DND-41 (cell line): ENCODE results near the gene RBMS1.

Experiments
- ATAC-seq: fragments of 200-7000 bp; cut with Tn5 transposase; 3 replicates; pipeline ENCODE4 v1.9.1; 2021; ENCODE audit warnings: low read depth; ENCODE audit not compliant: insufficient read depth
- DNase-seq: peaks from one replicate; pipeline ENCODE4 v3.0.0-alpha.2; 2020
- H2AFZ ChIP-seq: 2 replicates; pipeline ENCODE4 v1.6.0; 2012; ENCODE audit warnings: low read depth, low read length
- H3K27ac ChIP-seq: 2 replicates; pipeline ENCODE4 v1.5.1; 2012; ENCODE audit warnings: low read length, inconsistent platforms
- H3K27me3 ChIP-seq: fragments of 200-600 bp; sonication (generic); 2 replicates; pipeline ENCODE4 v1.6.0; 2012; ENCODE audit warnings: low read length, mild to moderate bottlenecking, inconsistent platforms; ENCODE audit not compliant: insufficient read depth, poor library complexity
- H3K36me3 ChIP-seq: 2 replicates; pipeline ENCODE4 v1.5.1; 2012; ENCODE audit warnings: low read length, inconsistent platforms; ENCODE audit not compliant: insufficient read depth
- H3K4me1 ChIP-seq: 2 replicates; pipeline ENCODE4 v1.5.1; 2012; ENCODE audit warnings: mild to moderate bottlenecking, low read length; ENCODE audit not compliant: insufficient read depth
- H3K4me2 ChIP-seq: 2 replicates; pipeline ENCODE4 v1.6.0; 2012; ENCODE audit warnings: mild to moderate bottlenecking, moderate library complexity, low read length, inconsistent platforms; ENCODE audit not compliant: insufficient read depth
- H3K4me3 ChIP-seq, 2 experiments: fragments of 200-600 bp in 1 of 2; shearing (Covaris generic) in 1 of 2; 2 replicates each; pipeline ENCODE4 v1.5.1; 2012 to 2016; ENCODE audit warnings: inconsistent platforms in 2 of 2, low read length in 2 of 2, mild to moderate bottlenecking in 2 of 2, low read depth in 1 of 2, moderate library complexity in 1 of 2
- H3K79me2 ChIP-seq: 2 replicates; pipeline ENCODE4 v1.6.0; 2012; ENCODE audit warnings: low read length, inconsistent platforms; ENCODE audit not compliant: insufficient read depth
- H3K9ac ChIP-seq: 2 replicates; pipeline ENCODE4 v1.6.0; 2012; ENCODE audit warnings: low read depth, mild to moderate bottlenecking, inconsistent platforms, low read length, moderate library complexity
- H3K9me3 ChIP-seq: 2 replicates; pipeline ENCODE4 v1.5.1; 2012; ENCODE audit warnings: low read length, moderate library complexity, mild to moderate bottlenecking, inconsistent platforms; ENCODE audit not compliant: insufficient read depth, severe bottlenecking
- H4K20me1 ChIP-seq: 2 replicates; pipeline ENCODE4 v1.6.0; 2012; ENCODE audit warnings: low read length; ENCODE audit not compliant: insufficient read depth
- EZH2 ChIP-seq: IDR thresholded peaks from 3 replicates; pipeline ENCODE4 v1.6.1; 2012; ENCODE audit warnings: borderline replicate concordance, low read depth, mild to moderate bottlenecking, moderate library complexity, low read length, inconsistent platforms; ENCODE audit not compliant: severe bottlenecking
- TF ChIP-seq, protein P1 (sequence below): IDR thresholded peaks from 2 replicates; pipeline ENCODE4 v1.5.1; 2012; ENCODE audit warnings: borderline replicate concordance, low read length, moderate library complexity, mild to moderate bottlenecking; ENCODE audit not compliant: poor library complexity, severe bottlenecking; ENCODE audit errors: extremely low read depth

Gene RBMS1

DNA sequence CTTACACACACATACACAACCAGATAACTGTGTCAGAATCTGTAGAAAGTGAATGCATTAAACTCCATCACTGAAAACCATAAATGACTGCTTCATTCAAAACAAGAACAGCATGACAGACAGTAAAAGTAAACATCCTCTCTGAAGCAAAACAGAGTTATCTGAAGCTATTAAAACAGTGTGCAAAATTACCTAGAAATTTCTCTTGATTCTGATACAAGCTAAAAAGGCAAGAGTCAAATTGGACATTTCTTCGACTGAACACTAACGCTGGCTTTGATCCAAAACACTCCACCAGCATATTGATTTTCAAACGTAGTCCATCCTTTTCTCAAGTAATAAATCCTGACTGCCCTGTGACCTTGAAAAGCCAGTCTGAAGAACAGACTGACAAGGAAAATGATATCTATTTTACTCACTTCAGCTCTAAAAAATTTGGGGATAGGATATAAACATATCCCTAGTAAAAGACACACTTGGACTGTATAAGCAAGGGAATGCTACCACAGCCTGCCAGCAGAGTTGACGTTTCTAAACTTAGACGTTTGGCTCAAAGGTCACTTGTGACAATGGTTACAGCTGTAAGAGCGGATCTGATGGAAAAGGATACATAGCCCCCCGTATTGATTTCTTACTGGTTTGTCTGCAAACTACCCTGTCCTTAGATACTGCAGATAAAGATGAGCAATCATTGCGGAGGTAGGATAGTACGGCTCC is 164.6 kb downstream of the RBMS1 start:
- Histone ChIP-seq H3K4me1 (peaks cover 11% of the 10 kb centered on the region), H3K4me3 (no peak overlapping the region), H4K20me1 (peaks cover 5% of the 10 kb centered on the region; the same call in 1 of the 2 replicates), H3K27ac (no peak overlapping the region), H3K9me3 (no peaks in the 10 kb centered on the region), H3K4me2 (no peak overlapping the region), H3K27me3 (no peaks in the 10 kb centered on the region), H2AFZ (no peak overlapping the region), H3K36me3 (peaks cover 6% of the 10 kb centered on the region), H3K9ac (no peak overlapping the region), H3K79me2 (peaks cover 37% of the 10 kb centered on the region)
- ATAC-seq (no peak), DNase-seq (no peak)
- TF ChIP-seq, protein P1, sequence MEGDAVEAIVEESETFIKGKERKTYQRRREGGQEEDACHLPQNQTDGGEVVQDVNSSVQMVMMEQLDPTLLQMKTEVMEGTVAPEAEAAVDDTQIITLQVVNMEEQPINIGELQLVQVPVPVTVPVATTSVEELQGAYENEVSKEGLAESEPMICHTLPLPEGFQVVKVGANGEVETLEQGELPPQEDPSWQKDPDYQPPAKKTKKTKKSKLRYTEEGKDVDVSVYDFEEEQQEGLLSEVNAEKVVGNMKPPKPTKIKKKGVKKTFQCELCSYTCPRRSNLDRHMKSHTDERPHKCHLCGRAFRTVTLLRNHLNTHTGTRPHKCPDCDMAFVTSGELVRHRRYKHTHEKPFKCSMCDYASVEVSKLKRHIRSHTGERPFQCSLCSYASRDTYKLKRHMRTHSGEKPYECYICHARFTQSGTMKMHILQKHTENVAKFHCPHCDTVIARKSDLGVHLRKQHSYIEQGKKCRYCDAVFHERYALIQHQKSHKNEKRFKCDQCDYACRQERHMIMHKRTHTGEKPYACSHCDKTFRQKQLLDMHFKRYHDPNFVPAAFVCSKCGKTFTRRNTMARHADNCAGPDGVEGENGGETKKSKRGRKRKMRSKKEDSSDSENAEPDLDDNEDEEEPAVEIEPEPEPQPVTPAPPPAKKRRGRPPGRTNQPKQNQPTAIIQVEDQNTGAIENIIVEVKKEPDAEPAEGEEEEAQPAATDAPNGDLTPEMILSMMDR = no peak
- no peak for TF ChIP-seq EZH2

DNA sequence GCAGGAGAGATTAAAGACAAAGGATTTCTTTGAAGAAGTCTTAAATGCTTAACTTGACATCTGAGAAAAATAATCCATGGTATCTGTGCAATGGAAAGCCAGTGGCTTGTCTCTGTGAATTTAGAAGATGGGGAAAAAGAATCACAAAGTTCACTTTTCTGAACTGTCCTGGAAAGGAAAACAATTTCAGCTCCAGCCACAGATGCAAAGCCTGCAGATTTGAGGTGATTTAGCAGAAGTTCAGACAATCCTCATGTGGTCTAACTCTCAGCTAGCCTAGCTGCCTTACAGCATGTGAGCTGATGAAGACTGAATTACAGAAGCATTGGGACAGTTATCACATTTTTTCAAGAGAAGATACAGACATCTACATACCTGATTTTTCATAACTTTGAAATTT is 166.8 kb downstream of the RBMS1 start:
- H3K9ac ChIP-seq = no peak overlapping the region
- ATAC-seq = no peak
- H3K36me3 ChIP-seq = peaks cover 6% of the 10 kb centered on the region
- no peak overlapping the region for H3K27ac ChIP-seq
- peaks cover 6% of the 10 kb centered on the region; the same call in 1 of the 2 replicates for H4K20me1 ChIP-seq
- no peak overlapping the region for H3K4me2 ChIP-seq
- peaks cover 46% of the 10 kb centered on the region for H3K79me2 ChIP-seq
- DNase-seq = no peak
- H3K27me3 ChIP-seq = no peaks in the 10 kb centered on the region
- TF ChIP-seq, protein P1 = no peak
- no peak for TF ChIP-seq EZH2
- no peak overlapping the region for H3K4me3 ChIP-seq
- peaks cover 3% of the 10 kb centered on the region for H3K4me1 ChIP-seq
- no peaks in the 10 kb centered on the region for H3K9me3 ChIP-seq
- no peak overlapping the region for H2AFZ ChIP-seq

DNA sequence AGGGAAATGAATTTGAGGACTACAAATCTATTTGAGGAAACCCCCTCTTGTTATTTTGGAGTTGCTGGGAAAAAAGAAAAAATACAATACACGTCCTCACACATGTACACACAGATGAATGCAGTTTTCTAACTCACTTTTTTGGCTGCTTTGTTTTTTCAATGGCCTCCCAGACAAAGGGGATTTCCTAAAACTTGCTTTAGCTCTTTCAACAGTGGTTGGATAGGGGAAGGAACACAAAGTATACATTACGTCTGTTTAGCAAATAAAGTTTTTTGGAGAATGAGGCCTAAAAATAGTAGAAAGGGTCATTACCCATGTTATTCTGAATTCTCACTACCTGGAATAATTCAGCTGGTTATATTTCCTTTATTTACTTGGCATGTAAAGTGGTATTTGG is 168.2 kb downstream of the RBMS1 start:
- Histone ChIP-seq H3K9ac (no peak overlapping the region), H3K9me3 (no peaks in the 10 kb centered on the region), H3K4me2 (no peak overlapping the region), H3K4me1 (no peaks in the 10 kb centered on the region), H3K27ac (no peak overlapping the region), H3K36me3 (no peaks in the 10 kb centered on the region), H2AFZ (no peak overlapping the region), H4K20me1 (peaks cover 6% of the 10 kb centered on the region; the same call in 1 of the 2 replicates), H3K79me2 (peaks cover 41% of the 10 kb centered on the region), H3K4me3 (no peak overlapping the region), H3K27me3 (no peaks in the 10 kb centered on the region)
- ATAC-seq (no peak), DNase-seq (no peak)
- TF ChIP-seq, protein P1 = no peak
- no peak for TF ChIP-seq EZH2
